ENCODE data around the gene NT5DC3.
A peak's percentile ranks its signal among the peaks of the same experiment; 100 is the strongest.

NT5DC3 gene

DNA sequence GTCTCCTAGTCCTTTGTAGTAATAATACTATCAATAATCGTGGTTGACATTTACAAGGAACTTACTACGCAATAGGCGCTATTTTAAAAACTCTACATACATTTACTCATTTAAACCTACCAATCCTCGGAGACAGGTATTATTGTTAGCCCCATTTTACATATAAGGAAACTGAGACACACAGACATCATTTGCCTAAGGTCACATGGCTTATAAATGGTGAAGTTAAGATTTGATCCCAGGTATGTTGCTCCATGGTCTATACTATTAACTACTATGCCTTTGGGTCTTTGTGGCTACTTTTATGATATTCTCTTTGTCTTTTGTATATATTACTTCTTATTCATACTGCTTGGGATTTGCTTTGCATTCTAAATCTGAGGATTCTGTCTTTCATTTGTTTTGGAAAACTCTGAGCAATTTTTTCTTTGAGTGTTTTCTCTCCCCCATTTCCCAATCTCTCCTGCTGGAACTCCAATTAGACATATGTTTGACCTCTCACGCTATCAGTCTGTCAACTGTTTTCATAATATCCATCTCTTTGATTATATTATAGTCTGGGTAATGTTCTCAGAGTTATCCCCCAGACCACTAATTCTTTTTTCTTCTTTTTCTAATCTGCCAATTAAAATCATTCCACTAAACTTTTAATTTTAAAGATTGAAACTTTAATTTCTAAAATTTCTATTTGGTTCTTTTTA is 10.9 kb downstream of the NT5DC3 start:
- Histone ChIP-seq H3K4me1 (ENCODE audit: insufficient read depth, poor library complexity, severe bottlenecking) (peaks cover 18% of the 10 kb centered on the region), H3K27ac (ENCODE audit: poor library complexity, severe bottlenecking) (no peak overlapping the region), H3K36me3 (ENCODE audit: low read depth) (0 out of 2 replicates have a peak, but pooled peaks cover 2% of the 10 kb centered on the region), H3K9me3 (ENCODE audit: severe bottlenecking) (peaks cover 7% of the 10 kb centered on the region), H3K27me3 (ENCODE audit: insufficient read depth, poor library complexity, severe bottlenecking) (no peaks in the 10 kb centered on the region), H3K4me3 (ENCODE audit: severe bottlenecking) (no peak overlapping the region)
- DNase-seq (ENCODE audit: low spot score) (no peak), ATAC-seq (ENCODE audit: low read depth) (no peak)
- TF ChIP-seq, protein P1, sequence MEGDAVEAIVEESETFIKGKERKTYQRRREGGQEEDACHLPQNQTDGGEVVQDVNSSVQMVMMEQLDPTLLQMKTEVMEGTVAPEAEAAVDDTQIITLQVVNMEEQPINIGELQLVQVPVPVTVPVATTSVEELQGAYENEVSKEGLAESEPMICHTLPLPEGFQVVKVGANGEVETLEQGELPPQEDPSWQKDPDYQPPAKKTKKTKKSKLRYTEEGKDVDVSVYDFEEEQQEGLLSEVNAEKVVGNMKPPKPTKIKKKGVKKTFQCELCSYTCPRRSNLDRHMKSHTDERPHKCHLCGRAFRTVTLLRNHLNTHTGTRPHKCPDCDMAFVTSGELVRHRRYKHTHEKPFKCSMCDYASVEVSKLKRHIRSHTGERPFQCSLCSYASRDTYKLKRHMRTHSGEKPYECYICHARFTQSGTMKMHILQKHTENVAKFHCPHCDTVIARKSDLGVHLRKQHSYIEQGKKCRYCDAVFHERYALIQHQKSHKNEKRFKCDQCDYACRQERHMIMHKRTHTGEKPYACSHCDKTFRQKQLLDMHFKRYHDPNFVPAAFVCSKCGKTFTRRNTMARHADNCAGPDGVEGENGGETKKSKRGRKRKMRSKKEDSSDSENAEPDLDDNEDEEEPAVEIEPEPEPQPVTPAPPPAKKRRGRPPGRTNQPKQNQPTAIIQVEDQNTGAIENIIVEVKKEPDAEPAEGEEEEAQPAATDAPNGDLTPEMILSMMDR (IDR thresholded peaks at IDR 0.05; ENCODE audit: poor library complexity, severe bottlenecking) = no peak

DNA sequence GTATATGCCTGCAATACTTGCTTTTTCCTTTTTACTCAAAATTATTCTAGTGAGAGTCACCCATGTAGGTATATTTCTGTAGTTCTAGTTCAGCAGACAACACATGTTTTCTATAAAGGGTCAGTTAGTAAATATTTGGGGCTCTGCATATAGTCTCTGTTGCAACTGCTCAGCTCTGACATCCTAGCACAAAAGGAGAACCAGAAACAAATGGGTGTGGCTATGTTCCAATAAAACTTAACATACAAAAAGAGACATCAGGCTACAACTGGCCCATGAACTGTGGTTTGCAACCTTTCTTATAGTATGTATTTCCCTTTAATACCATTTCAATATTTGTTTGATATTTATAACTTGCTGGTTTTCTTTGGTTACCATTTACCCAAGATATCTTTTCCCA is 11.9 kb downstream of the NT5DC3 start:
- DNase-seq (ENCODE audit: low spot score) (no peak), ATAC-seq (ENCODE audit: low read depth) (no peak)
- no peaks in the 10 kb centered on the region for H3K27me3 ChIP-seq (ENCODE audit: insufficient read depth, poor library complexity, severe bottlenecking)
- no peak overlapping the region for H3K27ac ChIP-seq (ENCODE audit: poor library complexity, severe bottlenecking)
- H3K9me3 ChIP-seq (ENCODE audit: severe bottlenecking) = peaks cover 7% of the 10 kb centered on the region
- TF ChIP-seq, protein P1 (IDR thresholded peaks at IDR 0.05; ENCODE audit: poor library complexity, severe bottlenecking) = no peak
- peaks cover 18% of the 10 kb centered on the region for H3K4me1 ChIP-seq (ENCODE audit: insufficient read depth, poor library complexity, severe bottlenecking)
- no peak overlapping the region for H3K4me3 ChIP-seq (ENCODE audit: severe bottlenecking)
- H3K36me3 ChIP-seq (ENCODE audit: low read depth) = 0 out of 2 replicates have a peak, but pooled peaks cover 2% of the 10 kb centered on the region

DNA sequence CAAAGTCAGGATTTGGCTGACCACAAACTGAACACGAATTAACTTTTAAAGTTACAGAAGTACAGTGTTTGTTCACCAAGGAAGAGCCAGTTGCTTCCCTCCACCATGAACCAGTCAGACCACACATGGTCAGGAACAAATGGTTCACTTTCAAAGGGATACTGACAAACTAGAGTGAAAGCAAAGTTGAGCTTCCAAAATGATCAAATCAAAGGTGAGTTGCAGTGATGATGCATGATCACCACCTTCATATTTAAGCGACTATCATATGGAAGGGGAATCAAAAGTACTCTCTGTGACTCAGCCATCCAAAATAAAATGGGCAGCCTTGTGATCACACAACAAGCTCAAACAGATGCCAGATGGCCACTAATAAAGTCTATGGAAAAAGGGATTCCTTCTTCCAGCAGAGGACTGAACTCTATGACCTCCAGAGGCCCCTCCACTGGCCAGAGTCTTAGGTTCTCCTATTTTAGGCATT is 13.1 kb downstream of the NT5DC3 start:
- H3K4me3 ChIP-seq (ENCODE audit: severe bottlenecking) = no peak overlapping the region
- peaks cover 11% of the 10 kb centered on the region for H3K4me1 ChIP-seq (ENCODE audit: insufficient read depth, poor library complexity, severe bottlenecking)
- peaks cover 7% of the 10 kb centered on the region for H3K9me3 ChIP-seq (ENCODE audit: severe bottlenecking)
- ATAC-seq (ENCODE audit: low read depth) (peak; percentile 52; the same call in 1 of the 3 replicates), DNase-seq (ENCODE audit: low spot score) (no peak)
- no peak overlapping the region for H3K27ac ChIP-seq (ENCODE audit: poor library complexity, severe bottlenecking)
- TF ChIP-seq, protein P1 (IDR thresholded peaks at IDR 0.05; ENCODE audit: poor library complexity, severe bottlenecking) = no peak
- H3K27me3 ChIP-seq (ENCODE audit: insufficient read depth, poor library complexity, severe bottlenecking) = no peaks in the 10 kb centered on the region
- 0 out of 2 replicates have a peak, but pooled peaks cover 2% of the 10 kb centered on the region for H3K36me3 ChIP-seq (ENCODE audit: low read depth)

DNA sequence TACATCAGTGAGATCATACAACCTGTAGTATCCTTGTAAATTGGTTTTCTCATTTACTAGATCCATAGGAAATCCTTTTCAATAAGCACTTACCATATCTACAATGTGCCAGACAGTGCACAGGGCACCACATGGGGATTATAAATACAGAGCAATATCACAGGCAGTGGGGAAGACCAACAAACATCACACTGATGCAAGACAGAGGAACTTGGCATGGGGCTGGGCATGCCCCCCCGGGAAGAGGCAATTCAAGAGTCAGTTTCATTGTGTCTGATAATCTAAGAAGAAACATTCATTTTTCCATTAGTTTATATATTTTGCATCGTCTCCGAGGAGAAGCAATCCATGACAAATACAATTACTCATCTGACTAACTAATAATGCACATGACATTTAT is 16.2 kb downstream of the NT5DC3 start:
- no peak overlapping the region for H3K4me3 ChIP-seq (ENCODE audit: severe bottlenecking)
- DNase-seq (ENCODE audit: low spot score) = no peak
- H3K27me3 ChIP-seq (ENCODE audit: insufficient read depth, poor library complexity, severe bottlenecking) = no peaks in the 10 kb centered on the region

More for the DNA sequence above, 16.2 kb downstream of the NT5DC3 start:
- H3K36me3 ChIP-seq (ENCODE audit: low read depth) = no peaks in the 10 kb centered on the region
- TF ChIP-seq, protein P1 (IDR thresholded peaks at IDR 0.05; ENCODE audit: poor library complexity, severe bottlenecking) = no peak
- no peaks in the 10 kb centered on the region for H3K9me3 ChIP-seq (ENCODE audit: severe bottlenecking)
- H3K4me1 ChIP-seq (ENCODE audit: insufficient read depth, poor library complexity, severe bottlenecking) = peaks cover 11% of the 10 kb centered on the region
- H3K27ac ChIP-seq (ENCODE audit: poor library complexity, severe bottlenecking) = no peak overlapping the region
- ATAC-seq (ENCODE audit: low read depth) = no peak

Data from RWPE2 (cell line).